H9 (cell line): ENCODE measurements around the gene LAMTOR4. TPM values are rescaled to one million over a fixed set of nuclear protein-coding genes. Genes with fewer than 3 reads are reported as not detected.

Experiments used
- DNase-seq: peaks from one replicate; pipeline ENCODE4 v3.0.0-alpha.2; 2017
- H2AFZ ChIP-seq: one replicate; pipeline ENCODE4 v1.6.1; 2013; ENCODE audit warnings: mild to moderate bottlenecking, low read length, control low read depth, moderate library complexity
- H2AK5ac ChIP-seq: 2 replicates; pipeline ENCODE4 v1.6.1; 2013; ENCODE audit warnings: low read length, control low read depth, mixed read lengths; ENCODE audit not compliant: insufficient read length
- H2BK120ac ChIP-seq: one replicate; pipeline ENCODE4 v1.6.1; 2013; ENCODE audit warnings: low read depth, mild to moderate bottlenecking, low read length, control low read depth, inconsistent platforms; ENCODE audit not compliant: poor library complexity, severe bottlenecking
- H2BK12ac ChIP-seq: 2 replicates; pipeline ENCODE4 v1.6.1; 2013; ENCODE audit warnings: low read length, control low read depth, mixed read lengths, low read depth; ENCODE audit not compliant: insufficient read length
- H2BK15ac ChIP-seq: 2 replicates; pipeline ENCODE4 v1.6.1; 2013; ENCODE audit warnings: low read depth, low read length, control low read depth
- H2BK20ac ChIP-seq: one replicate; pipeline ENCODE4 v1.6.1; 2013; ENCODE audit warnings: low read depth, mild to moderate bottlenecking, low read length, control low read depth, inconsistent platforms; ENCODE audit not compliant: poor library complexity, severe bottlenecking
- H2BK5ac ChIP-seq: 2 replicates; pipeline ENCODE4 v1.6.1; 2013; ENCODE audit warnings: low read length, control low read depth, mixed read lengths; ENCODE audit not compliant: insufficient read length
- H3K14ac ChIP-seq: 2 replicates; pipeline ENCODE4 v1.6.1; 2013; ENCODE audit warnings: low read length, control low read depth; ENCODE audit not compliant: insufficient read depth
- H3K18ac ChIP-seq: 2 replicates; pipeline ENCODE4 v1.6.1; 2013; ENCODE audit warnings: low read depth, mild to moderate bottlenecking, mixed read lengths, low read length, control low read depth; ENCODE audit not compliant: insufficient read length
- H3K23ac ChIP-seq: 2 replicates; pipeline ENCODE4 v1.6.1; 2013; ENCODE audit warnings: low read length, control low read depth, mixed read lengths, low read depth; ENCODE audit not compliant: insufficient read length
- H3K23me2 ChIP-seq: 2 replicates; pipeline ENCODE4 v1.6.1; 2013; ENCODE audit warnings: low read depth, mild to moderate bottlenecking, mixed read lengths, low read length, control low read depth; ENCODE audit not compliant: insufficient read length, poor library complexity, severe bottlenecking
- H3K27ac ChIP-seq: 2 replicates; pipeline ENCODE4 v1.5.1; 2013; ENCODE audit warnings: low read length, control low read depth, mixed read lengths, low read depth; ENCODE audit not compliant: insufficient read length
- H3K27me3 ChIP-seq: 2 replicates; pipeline ENCODE4 v1.6.1; 2013; ENCODE audit warnings: low read length, control low read depth, inconsistent platforms; ENCODE audit not compliant: insufficient read depth
- H3K4ac ChIP-seq: 2 replicates; pipeline ENCODE4 v1.6.1; 2013; ENCODE audit warnings: low read depth, mild to moderate bottlenecking, control low read depth, inconsistent platforms, low read length, moderate library complexity
- H3K4me1 ChIP-seq: 2 replicates; pipeline ENCODE4 v1.6.1; 2013; ENCODE audit warnings: low read length, control low read depth, inconsistent platforms; ENCODE audit not compliant: insufficient read depth
- H3K4me2 ChIP-seq: 2 replicates; pipeline ENCODE4 v1.6.1; 2013; ENCODE audit warnings: low read length, control low read depth, mixed read lengths; ENCODE audit not compliant: insufficient read length, insufficient read depth
- H3K56ac ChIP-seq: 2 replicates; pipeline ENCODE4 v1.6.1; 2013; ENCODE audit warnings: low read depth, mild to moderate bottlenecking, mixed read lengths, low read length, control low read depth; ENCODE audit not compliant: insufficient read length
- H3K79me1 ChIP-seq: 2 replicates; pipeline ENCODE4 v1.6.1; 2013; ENCODE audit warnings: low read depth, mild to moderate bottlenecking, moderate library complexity, low read length, control low read depth, inconsistent platforms; ENCODE audit not compliant: insufficient read depth, poor library complexity, severe bottlenecking
- H3K79me2 ChIP-seq: 2 replicates; pipeline ENCODE4 v1.6.1; 2013; ENCODE audit warnings: low read length, control low read depth, inconsistent platforms; ENCODE audit not compliant: insufficient read depth
- H3K9ac ChIP-seq: 2 replicates; pipeline ENCODE4 v1.6.1; 2013; ENCODE audit warnings: low read length, control low read depth, mixed read lengths; ENCODE audit not compliant: insufficient read length; ENCODE audit errors: extremely low read depth
- H3K9me3 ChIP-seq: one replicate; pipeline ENCODE4 v1.6.1; 2013; ENCODE audit warnings: low read depth, low read length, inconsistent platforms; ENCODE audit not compliant: control insufficient read depth
- H3T11ph ChIP-seq: one replicate; pipeline ENCODE4 v1.6.1; 2013; ENCODE audit warnings: mild to moderate bottlenecking, low read length, control low read depth, inconsistent platforms
- H4K20me1 ChIP-seq: one replicate; pipeline ENCODE4 v1.6.1; 2013; ENCODE audit not compliant: control insufficient read depth, insufficient read length, insufficient read depth
- H4K5ac ChIP-seq: 2 replicates; pipeline ENCODE4 v1.6.1; 2013; ENCODE audit warnings: low read depth, mild to moderate bottlenecking, mixed read lengths, low read length, control low read depth; ENCODE audit not compliant: insufficient read length
- H4K8ac ChIP-seq: replicated peaks from 2 replicates; pipeline ENCODE4 v1.6.1; 2013; ENCODE audit warnings: low read length, control low read depth, mixed read lengths, low read depth; ENCODE audit not compliant: insufficient read length
- H4K91ac ChIP-seq: 2 replicates; pipeline ENCODE4 v1.6.1; 2013; ENCODE audit warnings: low read depth, mild to moderate bottlenecking, moderate library complexity, mixed read lengths, low read length, control low read depth; ENCODE audit not compliant: insufficient read length
- H3K27ac Mint-ChIP-seq, 3 experiments: 2 replicates in 2 of 3; 3 replicates in 1 of 3; pipeline ENCODE4 v1.8.0; 2020 to 2021; ENCODE audit warnings: mixed read lengths in 3 of 3, mild to moderate bottlenecking in 1 of 3, moderate library complexity in 1 of 3
- H3K27me3 Mint-ChIP-seq: 2 replicates; pipeline ENCODE4 v1.8.0; 2021; ENCODE audit warnings: low read depth, mild to moderate bottlenecking, moderate library complexity, mixed read lengths
- H3K36me3 Mint-ChIP-seq, 3 experiments: 2 replicates in 2 of 3; 3 replicates in 1 of 3; pipeline ENCODE4 v1.8.0; 2020 to 2021; ENCODE audit warnings: low read depth in 3 of 3, mixed read lengths in 3 of 3; ENCODE audit not compliant: insufficient read depth in 1 of 3
- H3K4me1 Mint-ChIP-seq, 2 experiments: 2 replicates each; pipeline ENCODE4 v1.8.0; 2020; ENCODE audit warnings: mixed read lengths in 2 of 2
- H3K4me3 Mint-ChIP-seq, 2 experiments: 2 replicates in 1 of 2; 3 replicates in 1 of 2; pipeline ENCODE4 v1.8.0; 2020 to 2021; ENCODE audit warnings: mild to moderate bottlenecking in 2 of 2, mixed read lengths in 2 of 2, moderate library complexity in 1 of 2
- H3K9me3 Mint-ChIP-seq, 2 experiments: 2 replicates in 1 of 2; 3 replicates in 1 of 2; pipeline ENCODE4 v1.8.0; 2020; ENCODE audit warnings: mild to moderate bottlenecking in 2 of 2, mixed read lengths in 2 of 2, moderate library complexity in 1 of 2
- WGBS: extraction: QIAGEN DNeasy Blood & Tissue Kit; methylation state at CpG from one replicate; pipeline ENCODE4 v1.1.7; 2013; ENCODE audit warnings: missing lambda C conversion rate, low lambda C conversion rate, mixed read lengths; ENCODE audit not compliant: insufficient read length; ENCODE audit errors: extremely low coverage; 5-methylcytosine and 5-hydroxymethylcytosine counted together
- total RNA-seq: library from RNA; stranded (reverse); gene quantifications from 2 replicates; pipeline ENCODE4 v1.2.1, GENCODE V29; 2021
- TF ChIP-seq, protein P1 (sequence below): fragments of 200-600 bp; sonication (generic); conservative IDR thresholded peaks from 3 replicates; pipeline ENCODE4 v1.8.0; 2021; ENCODE audit warnings: antibody characterized with exemption, mild to moderate bottlenecking

Gene LAMTOR4
- total RNA-seq, 1 experiment from 2014 or later, result 179 TPM

DNA sequence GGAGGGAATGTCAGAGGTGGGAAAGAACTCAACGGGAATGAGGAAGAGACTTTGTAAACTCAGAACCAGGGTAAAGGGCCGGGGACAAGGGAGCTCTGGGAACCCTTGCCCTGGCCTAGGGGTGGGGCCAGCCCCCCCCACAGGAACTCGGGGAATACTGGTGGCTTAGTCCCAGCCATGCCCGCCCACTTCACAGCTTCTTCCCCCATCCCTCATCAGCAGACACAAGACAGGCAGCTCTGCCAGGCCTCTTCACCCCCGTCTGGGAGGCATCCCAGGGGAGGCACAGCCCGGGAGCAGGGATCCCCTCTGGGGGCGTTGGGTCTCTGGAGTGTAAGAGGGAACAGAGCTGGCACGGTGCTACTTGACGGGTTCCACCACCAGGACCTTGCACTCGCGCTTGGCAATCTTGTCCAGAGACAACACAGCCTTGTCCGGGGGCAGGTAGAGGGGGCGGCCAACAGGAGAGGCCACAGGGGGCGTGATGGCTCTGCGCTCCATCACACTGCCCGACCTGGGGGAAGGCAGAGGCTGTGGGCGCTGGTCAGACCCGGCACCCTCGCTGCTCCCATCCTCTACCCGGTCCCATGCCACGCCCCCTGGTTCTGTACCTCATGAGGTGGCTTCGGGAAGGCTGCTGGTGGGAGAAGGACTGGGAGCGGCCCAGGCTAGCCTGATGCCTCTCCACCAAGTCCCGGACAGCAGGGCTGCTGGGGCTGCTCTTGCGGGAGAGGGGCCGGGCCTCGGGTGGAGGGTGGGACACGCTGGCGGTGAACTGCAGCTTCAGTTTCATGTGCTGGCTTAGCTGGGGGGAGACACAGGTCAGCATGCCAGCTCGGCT lies 6.2 kb downstream of the LAMTOR4 start:
- Histone ChIP-seq H2BK15ac (no peak overlapping the region), H3K23ac (no peak overlapping the region), H4K20me1 (no peaks in the 10 kb centered on the region), H3K79me1 (peaks cover 2% of the 10 kb centered on the region), H2BK20ac (no peak overlapping the region), H3K4ac (no peak overlapping the region), H3K27me3 (no peaks in the 10 kb centered on the region), H2AFZ (no peak overlapping the region), H3K4me2 (no peak overlapping the region), H2BK5ac (no peak overlapping the region), H4K8ac (no peak overlapping the region), H3K18ac (no peak overlapping the region), H3K9ac (no peak overlapping the region), H2BK120ac (no peak overlapping the region), H3K14ac (no peak overlapping the region; the same call in 1 of the 2 replicates), H3K27ac (no peak overlapping the region), H3K4me1 (no peaks in the 10 kb centered on the region; the same call in 1 of the 2 replicates), H4K5ac (no peak overlapping the region), H3K56ac (no peak overlapping the region), H2BK12ac (no peak overlapping the region), H3T11ph (no peak overlapping the region), H2AK5ac (no peak overlapping the region), H3K23me2 (peaks cover 10% of the 10 kb centered on the region), H3K9me3 (no peaks in the 10 kb centered on the region), H3K79me2 (no peaks in the 10 kb centered on the region), H4K91ac (no peak overlapping the region)
- Mint-ChIP-seq H3K4me1 (peaks cover 23 to 34% of the 10 kb centered on the region in 2 experiments), H3K36me3 (peaks cover 26 to 66% (median 63%) of the 10 kb centered on the region in 3 experiments), H3K9me3 (no peaks in the 10 kb centered on the region), H3K4me3 (no peak overlapping the region; a peak in 1 of 5 replicates), H3K27ac (no peak overlapping the region), H3K27me3 (no peaks in the 10 kb centered on the region; the same call in 1 of the 2 replicates)
- WGBS, result no CpG with 5 or more reads among the region's 30 CpGs
- no peak for DNase-seq
- TF ChIP-seq, protein P1, sequence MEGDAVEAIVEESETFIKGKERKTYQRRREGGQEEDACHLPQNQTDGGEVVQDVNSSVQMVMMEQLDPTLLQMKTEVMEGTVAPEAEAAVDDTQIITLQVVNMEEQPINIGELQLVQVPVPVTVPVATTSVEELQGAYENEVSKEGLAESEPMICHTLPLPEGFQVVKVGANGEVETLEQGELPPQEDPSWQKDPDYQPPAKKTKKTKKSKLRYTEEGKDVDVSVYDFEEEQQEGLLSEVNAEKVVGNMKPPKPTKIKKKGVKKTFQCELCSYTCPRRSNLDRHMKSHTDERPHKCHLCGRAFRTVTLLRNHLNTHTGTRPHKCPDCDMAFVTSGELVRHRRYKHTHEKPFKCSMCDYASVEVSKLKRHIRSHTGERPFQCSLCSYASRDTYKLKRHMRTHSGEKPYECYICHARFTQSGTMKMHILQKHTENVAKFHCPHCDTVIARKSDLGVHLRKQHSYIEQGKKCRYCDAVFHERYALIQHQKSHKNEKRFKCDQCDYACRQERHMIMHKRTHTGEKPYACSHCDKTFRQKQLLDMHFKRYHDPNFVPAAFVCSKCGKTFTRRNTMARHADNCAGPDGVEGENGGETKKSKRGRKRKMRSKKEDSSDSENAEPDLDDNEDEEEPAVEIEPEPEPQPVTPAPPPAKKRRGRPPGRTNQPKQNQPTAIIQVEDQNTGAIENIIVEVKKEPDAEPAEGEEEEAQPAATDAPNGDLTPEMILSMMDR, result no peak
